HG03457 (cell line): ENCODE results near the gene DNAL1.

Experiments
- ATAC-seq: cut with Tn5 transposase; IDR thresholded peaks from one replicate; pipeline ENCODE4 v1.9.1; 2021; ENCODE audit warnings: moderate number of reproducible peaks; ENCODE audit not compliant: unreplicated experiment

The DNAL1 gene

GRCh38 chr14:73722581-73722980, 77.8 kb downstream of the DNAL1 start:
- ATAC-seq, result no peak

- no peak for ATAC-seq
Observed at GRCh38 chr14:73723406-73723796, 78.6 kb downstream of the DNAL1 start.

- ATAC-seq, result no peak
Observed at GRCh38 chr14:73723797-73724661, 79.2 kb downstream of the DNAL1 start.

GRCh38 chr14:73724696-73725095, 79.9 kb downstream of the DNAL1 start:
- no peak for ATAC-seq

GRCh38 chr14:73725116-73726024, 80.6 kb downstream of the DNAL1 start:
- ATAC-seq, result no peak

- no peak for ATAC-seq
Observed at GRCh38 chr14:73726025-73726961, 81.5 kb downstream of the DNAL1 start.

GRCh38 chr14:73727166-73727565, 82.4 kb downstream of the DNAL1 start:
- no peak for ATAC-seq

- no peak for ATAC-seq
Observed at GRCh38 chr14:73728717-73729330, 84.0 kb downstream of the DNAL1 start.

- no peak for ATAC-seq
Observed at GRCh38 chr14:73729556-73730265, 84.9 kb downstream of the DNAL1 start.

- no peak for ATAC-seq
Observed at GRCh38 chr14:73731111-73731510, 86.3 kb downstream of the DNAL1 start.

- ATAC-seq, result no peak
Observed at GRCh38 chr14:73732006-73732405, 87.2 kb downstream of the DNAL1 start.

- ATAC-seq, result no peak
Observed at GRCh38 chr14:73736842-73737241, 92.1 kb downstream of the DNAL1 start.

- no peak for ATAC-seq
Observed at GRCh38 chr14:73738518-73739173, 93.9 kb downstream of the DNAL1 start.

GRCh38 chr14:73739174-73739898, 94.5 kb downstream of the DNAL1 start:
- ATAC-seq, result no peak

- no peak for ATAC-seq
Observed at GRCh38 chr14:73739899-73740617, 95.3 kb downstream of the DNAL1 start.

- no peak for ATAC-seq
Observed at GRCh38 chr14:73740618-73741326, 96.0 kb downstream of the DNAL1 start.

GRCh38 chr14:73741386-73741875, 96.6 kb downstream of the DNAL1 start:
- no peak for ATAC-seq
